GM21528 (cell line): Measurements from ENCODE around the gene DCLK2.

Experiments
- ATAC-seq: cut with Tn5 transposase; IDR thresholded peaks from one replicate; pipeline ENCODE4 v1.9.1; 2021; ENCODE audit warnings: mild to moderate bottlenecking, moderate library complexity; ENCODE audit not compliant: unreplicated experiment, low FRiP score

DCLK2 gene

DNA sequence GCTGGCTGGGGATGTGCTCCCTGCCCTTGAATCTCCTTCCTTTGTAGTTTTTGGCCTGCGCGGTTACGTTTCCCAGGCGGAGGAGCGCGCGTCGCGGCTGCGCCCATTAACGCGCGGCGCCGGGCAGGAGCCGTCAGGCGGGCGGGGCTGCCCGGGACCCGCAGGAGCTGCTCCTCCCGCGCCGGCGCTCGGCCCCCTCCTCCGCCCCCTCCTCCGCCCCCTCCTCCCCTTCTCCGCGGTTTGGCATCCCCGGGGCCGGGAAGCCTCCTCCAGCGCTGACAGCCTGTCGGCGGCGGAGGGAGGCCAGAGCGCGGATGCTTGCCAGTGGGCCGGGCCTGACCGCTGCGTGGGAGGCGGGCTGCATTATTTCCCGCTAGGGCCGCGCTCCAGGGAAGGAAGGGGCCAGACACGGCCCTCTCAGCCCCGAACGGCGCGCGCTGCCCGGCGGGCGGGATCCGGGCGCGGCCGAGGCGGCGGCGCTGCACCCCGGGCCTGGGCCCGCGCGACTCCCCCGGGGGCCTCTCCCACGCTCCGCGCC, at the start of gene DCLK2:
TSS of gene DCLK2 (plus strand) at position 405 of the 538 bp plus-strand sequence. CDS start 583 bp downstream, outside the sequence.
- no peak for ATAC-seq

DNA sequence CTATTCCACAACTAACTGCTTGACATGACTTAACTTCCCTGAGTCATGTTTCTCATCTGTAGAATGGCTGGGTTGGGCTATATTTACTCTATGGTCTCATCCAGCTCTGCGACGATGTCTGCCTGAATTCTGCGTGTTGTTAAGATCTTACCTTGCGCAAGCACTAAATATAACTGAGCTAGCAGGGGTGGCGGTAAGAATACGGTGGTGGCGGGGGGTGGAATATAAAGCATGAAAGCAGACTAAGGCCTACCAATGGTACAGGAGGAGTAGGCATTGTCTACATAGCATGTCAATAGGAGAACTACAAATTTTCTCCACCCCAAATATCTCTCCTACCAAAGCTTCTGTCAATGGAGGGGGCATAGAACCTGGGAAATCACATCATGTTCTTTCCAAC, 45.7 kb upstream of the DCLK2 start:
- ATAC-seq: no peak

DNA sequence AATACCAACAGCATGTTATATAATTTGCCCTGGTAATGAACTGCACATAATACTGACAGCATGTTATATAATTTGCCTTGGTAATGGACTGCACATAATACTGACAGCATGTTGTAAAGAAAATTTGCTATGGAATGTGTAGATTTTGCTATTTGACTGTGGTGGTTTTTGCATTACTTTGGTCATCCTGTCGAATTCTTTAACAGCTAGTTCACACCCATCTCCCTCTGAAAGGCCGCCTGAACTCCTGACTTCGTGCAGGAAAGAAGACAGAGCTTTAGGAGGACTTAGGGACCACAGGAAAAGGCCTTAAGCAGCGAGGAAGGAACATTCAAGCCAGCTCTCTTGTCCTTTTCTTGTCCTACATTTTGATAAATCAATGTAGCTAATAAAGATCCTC, 45.2 kb upstream of the DCLK2 start:
- ATAC-seq: no peak

DNA sequence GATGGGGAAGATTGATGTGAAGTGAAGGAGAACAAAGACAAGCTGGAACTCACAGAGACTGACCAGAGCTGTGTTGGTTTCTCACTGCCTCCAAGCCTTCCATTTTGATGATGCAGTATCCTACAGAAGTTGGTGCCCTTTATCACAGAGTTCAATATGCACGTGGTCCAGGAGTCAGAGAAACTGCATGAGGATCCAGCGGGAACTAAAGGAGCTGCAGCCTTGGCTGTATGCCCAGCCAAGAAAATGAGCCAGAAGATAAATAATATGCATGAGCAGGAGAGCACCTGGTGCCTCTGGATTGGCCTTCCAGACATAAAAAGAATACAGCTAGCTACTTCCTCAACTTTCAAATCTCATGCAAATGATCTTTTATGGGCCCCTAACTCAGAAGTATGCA, 44.3 kb upstream of the DCLK2 start:
- ATAC-seq: no peak

DNA sequence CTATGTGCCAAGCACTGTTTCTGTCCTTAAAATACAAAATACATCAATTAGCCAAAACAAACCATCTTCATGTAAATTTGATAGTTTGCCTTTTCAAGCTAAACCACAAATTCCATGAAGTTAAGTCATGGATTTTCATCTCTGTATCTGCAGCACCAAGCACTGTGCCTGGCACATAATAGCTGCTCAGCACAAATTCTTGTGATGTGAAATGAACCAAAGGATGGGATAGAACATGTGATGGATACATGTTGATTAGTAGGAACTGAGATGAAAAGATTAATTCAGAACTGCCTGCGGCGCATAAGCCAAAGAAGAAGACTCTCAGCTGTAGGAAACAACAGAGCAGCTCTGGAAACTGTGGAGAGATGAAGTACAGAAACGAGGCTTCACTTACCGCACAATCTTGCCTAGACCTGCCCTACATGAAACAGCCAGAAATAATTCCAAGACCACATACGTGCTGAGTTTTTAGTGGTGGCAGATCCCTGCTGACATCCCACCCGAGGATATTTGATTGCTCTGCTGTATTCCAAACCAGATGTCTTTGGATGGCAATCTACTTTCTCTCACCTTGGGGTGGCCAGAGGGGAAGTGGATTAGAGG, 40.9 kb upstream of the DCLK2 start:
- no peak for ATAC-seq

DNA sequence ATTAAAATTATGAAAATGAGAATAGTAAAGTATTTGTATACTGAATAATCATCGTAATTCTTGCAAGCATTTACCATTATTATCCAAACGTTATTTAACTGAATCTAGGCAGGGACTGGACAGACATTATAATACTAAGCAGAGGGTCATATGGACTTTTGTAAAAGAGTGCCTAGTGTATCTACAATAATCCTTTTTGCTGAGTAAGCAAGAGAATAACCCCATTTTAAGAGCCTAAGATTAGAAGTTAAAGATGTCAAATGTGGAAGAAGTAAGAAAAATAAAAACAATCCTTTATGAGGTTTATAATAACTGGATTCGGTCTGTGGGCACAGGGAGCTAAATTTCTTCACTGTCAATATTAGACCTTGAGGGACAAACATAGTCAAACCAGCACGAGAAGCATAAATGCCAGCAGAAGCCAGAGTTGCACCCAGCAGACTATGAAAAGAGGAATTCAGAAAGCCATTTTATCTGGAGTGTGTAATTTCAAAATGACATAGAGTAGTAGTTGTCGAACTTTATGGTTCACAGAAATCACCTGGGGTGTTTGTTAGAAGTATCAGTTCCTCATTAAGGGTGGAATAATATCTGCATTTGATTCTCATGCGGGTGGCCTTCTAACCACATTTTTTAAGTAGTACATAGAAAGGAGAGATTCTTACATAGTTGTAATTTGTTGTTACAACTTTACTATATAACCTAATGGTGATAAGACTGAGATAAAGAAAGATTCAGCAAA, 39.7 kb upstream of the DCLK2 start:
- ATAC-seq: peak; percentile 95

DNA sequence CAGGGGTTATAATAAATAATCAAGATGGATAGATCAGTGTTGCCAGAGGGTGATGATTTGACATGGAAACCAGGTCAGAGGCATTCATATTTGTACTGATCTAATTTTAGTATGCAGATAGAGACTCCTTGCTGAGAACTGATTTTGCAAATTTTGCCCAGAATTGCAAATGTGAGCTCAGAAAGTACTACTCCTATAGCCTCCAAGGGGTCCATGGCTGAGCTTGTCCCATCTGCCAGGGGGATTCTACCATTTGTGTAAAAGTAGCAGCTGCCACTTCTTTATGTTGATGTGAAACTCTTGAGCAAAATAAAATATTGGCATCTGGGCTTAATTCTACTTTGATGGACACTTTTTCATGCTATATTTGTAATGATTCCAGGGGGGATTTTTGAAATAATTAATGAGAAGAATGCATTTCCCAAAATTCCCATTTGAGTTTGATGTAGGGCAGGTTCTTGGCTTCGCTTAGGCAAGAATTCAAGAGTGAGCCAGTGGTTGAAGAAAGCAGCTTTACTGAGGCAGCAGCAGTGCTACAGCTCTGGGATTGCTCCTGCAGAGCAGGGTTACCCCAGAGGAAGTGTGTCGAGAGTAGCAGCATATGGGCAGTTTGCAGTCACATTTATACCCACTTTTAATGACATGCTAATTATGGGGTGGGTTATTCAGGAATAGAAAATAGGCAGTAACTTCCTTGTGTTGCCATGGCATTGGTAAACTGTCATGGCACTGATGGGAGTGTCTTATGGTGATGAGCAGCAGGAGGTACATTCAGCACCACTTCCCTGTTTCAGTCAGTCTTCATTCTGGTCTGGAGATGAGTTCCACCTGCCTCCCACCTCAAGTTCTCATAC, 38.7 kb upstream of the DCLK2 start:
- ATAC-seq: no peak

DNA sequence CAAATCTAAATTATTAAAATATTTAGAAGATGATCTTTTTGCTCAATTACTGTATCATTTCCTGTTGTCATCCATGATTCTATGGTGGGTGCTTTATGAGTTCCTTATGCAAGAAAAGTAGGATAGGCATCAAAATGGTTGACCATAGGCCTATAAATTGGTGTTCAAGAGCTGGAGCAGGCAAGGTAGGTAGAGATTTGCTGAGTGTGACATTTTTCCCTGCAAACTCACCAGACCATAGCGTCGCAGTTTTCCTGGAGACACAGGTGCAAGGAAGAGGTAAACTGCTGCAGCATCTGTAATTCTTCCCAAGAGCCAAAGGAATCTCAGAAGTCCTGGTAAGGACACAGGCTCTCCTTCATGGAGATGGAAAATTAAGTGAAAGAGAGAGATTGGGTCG, 33.7 kb upstream of the DCLK2 start:
- ATAC-seq: no peak

DNA sequence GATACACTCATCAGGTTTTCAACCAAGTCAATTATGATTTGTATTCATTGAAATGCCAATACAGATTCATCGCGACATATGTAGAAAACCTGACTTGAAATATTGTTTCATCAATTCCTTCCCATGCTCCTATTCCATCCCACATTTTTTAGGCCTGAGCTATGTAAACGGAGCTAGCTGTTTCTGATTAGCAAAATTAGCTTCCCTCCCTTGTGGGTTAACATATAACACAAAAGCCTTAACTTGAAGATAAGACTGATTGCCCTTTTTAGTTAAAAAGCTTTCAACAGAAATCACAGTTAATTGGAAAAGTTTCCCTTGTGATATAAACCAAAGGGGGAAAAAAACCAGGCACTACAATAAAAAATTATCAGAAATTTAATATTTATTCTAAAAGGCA, 32.8 kb upstream of the DCLK2 start:
- ATAC-seq: no peak

DNA sequence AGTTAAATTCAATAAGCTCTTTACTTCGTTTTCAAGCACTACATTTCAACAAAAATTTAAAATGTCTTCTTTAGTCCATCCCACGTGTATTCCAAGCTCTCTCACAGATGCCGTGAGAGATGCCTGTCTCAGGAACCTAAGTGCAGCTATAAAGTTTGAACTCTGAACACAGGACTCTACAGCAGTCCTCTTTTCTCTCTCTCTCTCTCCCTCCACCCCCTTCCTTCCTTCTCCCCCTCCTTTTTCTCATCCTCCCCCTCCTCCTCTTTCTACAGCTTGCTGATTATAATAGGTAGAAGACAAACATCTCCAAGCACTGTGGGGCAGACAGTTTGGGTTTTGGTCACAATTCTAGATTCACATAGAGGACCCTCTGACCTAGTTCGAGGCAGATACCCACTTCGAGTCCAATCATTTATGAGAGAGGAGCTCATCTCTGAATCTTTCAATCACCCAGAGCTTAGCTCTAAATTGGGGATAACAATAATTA, 31.5 kb upstream of the DCLK2 start:
- ATAC-seq: no peak

DNA sequence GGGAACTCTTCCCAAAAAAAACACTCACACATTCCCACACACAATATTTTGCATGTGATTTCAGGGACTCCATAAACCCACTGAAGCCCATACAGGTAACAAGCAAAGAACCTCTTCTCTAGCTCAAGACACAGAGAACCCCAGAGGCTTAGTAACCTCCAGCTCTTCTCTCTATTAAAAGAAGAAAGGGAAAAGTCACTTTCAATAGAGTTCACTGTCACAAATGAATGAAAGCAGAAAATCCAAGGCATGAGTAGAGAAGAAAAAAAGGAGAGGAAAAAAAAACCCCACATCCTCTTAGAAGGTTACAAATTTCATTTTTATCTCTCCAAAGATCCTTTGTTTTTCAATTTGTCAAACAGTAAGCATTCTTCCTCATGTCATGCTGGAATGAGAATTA, 30.7 kb upstream of the DCLK2 start:
- ATAC-seq: no peak

DNA sequence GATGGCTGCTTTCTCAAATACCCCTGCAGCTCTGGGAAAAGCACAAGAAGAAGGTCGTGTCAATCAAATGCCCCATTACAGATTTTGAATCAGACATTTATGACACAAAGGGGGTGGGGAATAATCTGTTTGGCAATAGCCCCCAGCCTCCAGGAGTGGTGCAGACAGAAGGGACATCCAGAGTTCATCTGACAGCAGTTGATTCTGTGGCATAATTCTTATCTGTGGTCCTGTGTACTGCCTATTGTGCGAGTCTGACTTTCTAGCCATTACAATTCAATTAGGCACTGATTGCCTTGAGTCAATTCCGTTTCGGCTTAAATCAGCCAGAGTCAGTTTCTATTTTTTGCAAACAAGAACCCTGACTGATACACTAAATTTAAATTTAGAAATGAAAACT, 28.6 kb upstream of the DCLK2 start:
- ATAC-seq: no peak

DNA sequence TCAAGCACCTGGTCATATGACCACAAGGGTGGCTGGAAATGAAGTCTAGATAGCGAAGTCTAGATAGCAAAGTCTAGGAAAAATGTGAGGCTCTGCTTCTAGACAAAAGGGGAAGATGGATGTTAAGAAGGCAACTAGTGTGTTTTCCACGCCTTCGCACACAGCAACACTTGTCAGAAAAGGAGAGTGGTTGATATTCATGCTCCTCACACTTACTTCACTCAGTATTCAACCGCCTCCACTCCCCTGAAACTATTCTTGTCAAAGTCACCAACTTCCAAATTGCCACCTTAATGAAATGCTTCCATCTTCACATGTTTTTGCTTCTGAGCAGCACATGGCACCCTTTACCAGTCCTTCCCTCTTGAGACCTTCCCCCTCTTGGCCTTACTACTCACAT, 27.7 kb upstream of the DCLK2 start:
- ATAC-seq: no peak

DNA sequence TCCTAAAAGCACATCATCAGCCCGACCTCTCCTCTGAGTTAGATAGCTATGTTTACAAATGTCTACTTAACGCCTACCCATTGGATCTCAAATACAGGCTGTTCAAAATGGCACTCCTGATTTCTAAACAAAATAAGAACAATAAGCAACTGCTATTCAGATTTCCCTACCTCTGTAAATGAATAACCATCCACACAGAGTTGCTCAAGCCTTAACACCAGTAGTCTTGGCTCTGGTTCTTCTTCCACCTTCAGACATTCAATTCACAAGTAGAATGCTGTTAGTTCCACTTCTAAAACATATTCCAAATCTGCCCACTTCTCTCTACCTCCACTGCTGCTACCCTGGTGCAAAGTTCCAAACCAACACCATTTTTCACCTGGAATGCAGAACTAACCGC, 27.1 kb upstream of the DCLK2 start:
- ATAC-seq: no peak

DNA sequence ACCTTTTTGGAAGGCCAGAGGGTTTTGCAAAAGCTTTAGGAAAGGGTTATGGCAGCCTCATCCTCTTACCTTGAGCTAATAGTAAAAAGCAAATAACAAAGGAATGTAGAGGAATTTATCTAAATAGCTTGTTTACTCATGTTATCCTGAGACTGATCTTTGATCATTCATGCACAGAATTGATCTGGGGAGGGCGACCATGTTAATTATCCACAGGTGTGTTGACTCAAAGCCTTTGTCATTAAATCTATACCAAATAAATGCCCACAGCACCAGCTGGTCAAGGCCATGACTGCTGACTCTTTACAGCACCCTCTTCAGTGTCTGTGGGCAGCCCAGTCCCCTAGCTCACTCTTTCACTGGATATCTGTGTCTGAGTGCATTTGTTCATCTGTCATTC, 22.8 kb upstream of the DCLK2 start:
- ATAC-seq: no peak

DNA sequence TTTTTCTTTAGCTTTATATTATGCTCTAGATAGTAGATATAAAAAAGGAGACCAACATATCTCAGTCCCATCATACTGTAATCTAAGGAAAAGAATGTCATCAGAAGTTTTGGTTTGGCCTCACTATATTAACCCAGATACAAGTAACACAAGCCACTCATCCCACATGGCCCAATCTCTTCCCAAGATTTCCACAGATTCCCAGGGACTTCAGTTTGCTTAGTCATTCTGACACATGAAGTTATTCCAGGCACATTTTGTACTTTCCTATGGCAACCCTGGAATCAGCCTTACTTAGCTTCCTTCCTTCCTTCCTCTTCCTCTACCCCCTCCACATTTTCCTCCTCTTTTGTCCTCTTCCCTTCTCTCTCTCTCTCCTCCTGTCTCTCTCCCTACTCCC, 21.7 kb upstream of the DCLK2 start:
- no peak for ATAC-seq

DNA sequence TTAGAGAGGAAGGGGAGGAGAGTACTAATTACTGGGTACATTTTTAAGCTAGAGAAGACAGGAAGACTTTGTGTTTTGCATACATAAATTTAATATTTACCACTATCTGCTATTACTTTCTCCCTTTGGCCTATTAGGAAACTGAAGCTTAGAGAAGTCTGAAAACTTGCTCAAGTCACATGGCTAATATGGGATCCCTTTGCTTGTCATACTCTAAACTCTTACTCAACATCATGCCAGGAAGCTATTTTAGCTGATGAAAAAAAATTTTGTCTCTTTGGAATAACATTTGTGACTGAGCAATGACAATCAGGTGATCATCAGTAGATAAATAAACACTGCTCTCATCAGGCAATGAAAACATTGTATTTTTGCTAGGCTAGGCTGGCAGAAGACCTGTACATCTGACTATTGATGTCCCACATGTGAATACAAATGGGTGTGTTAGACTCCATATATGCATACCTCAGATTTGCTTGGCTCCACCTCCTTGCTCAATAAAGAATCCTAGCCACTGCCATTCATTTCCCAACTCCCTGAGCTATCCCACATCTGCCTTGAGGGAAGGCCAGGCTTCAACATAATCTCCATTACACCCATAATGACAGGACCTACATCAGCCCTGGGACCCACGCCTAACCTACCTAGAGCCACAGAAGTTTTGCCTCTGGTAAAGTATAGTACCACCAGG, 17.0 kb upstream of the DCLK2 start:
- no peak for ATAC-seq

DNA sequence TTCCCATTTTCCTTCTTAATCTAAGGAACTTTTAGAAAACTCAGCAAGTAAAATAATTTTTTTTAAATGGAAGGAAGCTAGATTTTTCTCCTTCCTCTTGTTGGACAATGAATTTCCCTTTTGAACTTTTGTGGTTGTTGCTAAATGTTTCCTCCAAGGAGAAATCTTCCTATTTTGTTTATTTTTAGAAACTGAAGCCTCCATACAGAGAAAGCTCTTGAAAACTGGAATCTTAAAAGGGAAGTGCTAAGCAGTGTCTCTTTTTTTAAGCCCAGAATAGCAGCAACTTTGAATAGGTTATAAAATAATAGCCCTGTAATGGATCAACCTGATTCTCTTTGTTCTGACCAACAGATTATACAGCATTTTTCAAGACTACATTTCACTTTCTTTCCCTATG, 15.1 kb upstream of the DCLK2 start:
- ATAC-seq: no peak

DNA sequence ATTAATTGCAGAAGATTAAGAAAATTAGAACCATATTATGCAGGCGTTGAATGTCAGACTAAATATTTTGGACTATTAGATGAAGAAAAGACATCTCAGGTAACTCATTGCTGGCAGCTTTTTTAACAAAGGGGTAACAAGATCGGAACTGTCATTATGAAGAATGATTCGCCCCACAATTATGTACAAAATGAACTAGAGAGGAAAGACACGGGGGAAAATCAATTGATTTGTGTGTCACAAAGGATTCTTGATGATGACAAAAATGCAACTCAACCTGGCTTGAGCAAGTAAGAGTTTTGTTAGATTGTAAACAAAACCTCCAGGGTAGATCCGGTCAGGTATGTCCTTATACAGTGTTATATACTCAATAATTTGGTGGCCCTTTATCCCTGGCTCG, 12.5 kb upstream of the DCLK2 start:
- ATAC-seq: no peak

DNA sequence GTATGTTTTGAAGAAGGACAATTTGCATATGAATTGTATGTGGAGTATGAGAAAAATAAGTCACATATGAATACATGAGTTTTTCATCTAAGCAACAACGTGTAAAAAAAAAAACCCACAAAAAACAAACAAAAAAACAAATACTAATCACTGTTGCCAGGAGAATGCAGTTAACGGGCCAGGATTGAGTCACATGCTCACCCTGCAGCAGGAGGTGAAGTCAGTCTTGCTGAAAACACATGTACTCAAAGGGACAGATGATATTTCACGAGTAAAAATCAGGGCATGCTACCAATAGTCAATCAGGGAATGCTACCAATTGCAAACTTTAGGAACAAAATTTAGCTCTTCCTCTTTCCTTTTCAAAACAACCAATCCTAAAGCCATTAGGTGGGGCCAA, 10.4 kb upstream of the DCLK2 start:
- no peak for ATAC-seq
